GM20000 (cell line): ENCODE data around the gene FSCN2.

ENCODE experiments used
- DNase-seq: peaks from one replicate; pipeline ENCODE4 v3.0.0; 2012; ENCODE audit warnings: low spot score
- CTCF ChIP-seq: IDR thresholded peaks from 2 replicates; pipeline ENCODE4 v1.5.1; 2012; ENCODE audit warnings: mild to moderate bottlenecking, control low read depth; ENCODE audit errors: extremely low read depth, missing control alignments

Gene FSCN2

GRCh38 chr17:81502471-81503017 lies 25.6 kb upstream of the FSCN2 start:
- TF ChIP-seq CTCF, result no peak
- DNase-seq, result no peak

- no peak for TF ChIP-seq CTCF
- DNase-seq, result no peak
Observed at GRCh38 chr17:81503619-81504018, 24.6 kb upstream of the FSCN2 start.

GRCh38 chr17:81508639-81509206 lies 19.5 kb upstream of the FSCN2 start:
- no peak for DNase-seq
- no peak for TF ChIP-seq CTCF

GRCh38 chr17:81509207-81509971 lies 18.8 kb upstream of the FSCN2 start:
- no peak for DNase-seq
- TF ChIP-seq CTCF, result no peak

GRCh38 chr17:81509972-81510784 lies 18.0 kb upstream of the FSCN2 start:
- no peak for TF ChIP-seq CTCF
- DNase-seq, result no peak

- no peak for DNase-seq
- no peak for TF ChIP-seq CTCF
Observed at GRCh38 chr17:81510785-81511553, 17.2 kb upstream of the FSCN2 start.
